NOMO-1 treated with DMSO at 0.1 percent for 48 hours (cell line): ENCODE results near the gene NT5C1B.

Experiments used
- DNase-seq: peaks from one replicate; lab custom pipeline; 2025; ENCODE audit not compliant: unreplicated experiment; lab: John Stamatoyannopoulos, UW

The NT5C1B gene

DNA sequence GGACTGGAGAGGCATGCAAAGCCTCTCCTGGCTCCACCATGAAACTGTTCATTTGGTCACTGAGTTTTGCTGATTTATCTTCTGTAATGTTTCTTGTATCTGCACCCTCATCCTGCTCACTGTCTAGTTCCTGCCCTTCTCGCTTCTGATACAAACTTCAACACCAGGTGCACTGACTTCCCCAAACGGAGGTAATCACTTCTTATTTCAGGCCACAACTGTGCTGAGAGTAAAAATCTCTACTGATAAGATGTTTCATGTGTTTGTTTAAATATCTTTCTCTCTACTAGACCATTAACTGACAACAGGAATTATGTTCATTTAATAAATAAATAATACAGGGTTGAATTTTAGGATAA is 10.9 kb upstream of the NT5C1B start:
- DNase-seq: no peak

DNA sequence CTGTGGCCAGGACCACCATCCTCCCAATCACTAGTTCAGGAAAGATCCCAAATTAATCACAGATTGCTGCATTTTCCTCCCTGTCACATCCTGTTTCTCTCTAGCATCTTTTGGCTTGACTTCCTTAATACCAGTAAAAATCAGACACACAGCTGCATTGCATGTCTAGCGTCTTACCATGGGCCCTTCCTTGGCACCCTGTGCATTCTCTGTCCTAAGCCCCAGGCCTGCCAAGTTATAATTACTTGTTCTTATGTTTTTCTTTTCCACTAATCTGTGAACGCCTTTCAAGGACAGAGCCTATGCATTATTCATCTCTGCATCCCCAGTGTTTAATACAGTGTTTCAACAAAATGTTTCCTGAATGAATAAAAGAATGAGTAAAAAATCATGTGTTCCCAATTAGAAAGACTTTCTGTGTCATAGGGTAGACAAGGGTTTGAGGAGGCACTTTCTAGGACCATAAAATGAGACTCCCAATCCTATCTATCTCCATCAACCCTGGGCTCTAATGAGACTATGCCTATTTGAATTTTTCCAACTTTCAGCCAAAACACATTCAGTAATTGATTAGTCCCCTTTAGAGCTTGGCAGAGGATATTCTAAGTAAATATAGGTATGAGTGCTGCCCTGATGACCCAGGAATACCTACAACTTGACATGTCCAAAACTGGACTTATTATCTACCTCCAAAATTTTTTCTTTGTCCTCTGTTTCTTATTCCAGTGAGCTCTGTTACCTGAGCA is 10.3 kb upstream of the NT5C1B start:
- DNase-seq: no peak

DNA sequence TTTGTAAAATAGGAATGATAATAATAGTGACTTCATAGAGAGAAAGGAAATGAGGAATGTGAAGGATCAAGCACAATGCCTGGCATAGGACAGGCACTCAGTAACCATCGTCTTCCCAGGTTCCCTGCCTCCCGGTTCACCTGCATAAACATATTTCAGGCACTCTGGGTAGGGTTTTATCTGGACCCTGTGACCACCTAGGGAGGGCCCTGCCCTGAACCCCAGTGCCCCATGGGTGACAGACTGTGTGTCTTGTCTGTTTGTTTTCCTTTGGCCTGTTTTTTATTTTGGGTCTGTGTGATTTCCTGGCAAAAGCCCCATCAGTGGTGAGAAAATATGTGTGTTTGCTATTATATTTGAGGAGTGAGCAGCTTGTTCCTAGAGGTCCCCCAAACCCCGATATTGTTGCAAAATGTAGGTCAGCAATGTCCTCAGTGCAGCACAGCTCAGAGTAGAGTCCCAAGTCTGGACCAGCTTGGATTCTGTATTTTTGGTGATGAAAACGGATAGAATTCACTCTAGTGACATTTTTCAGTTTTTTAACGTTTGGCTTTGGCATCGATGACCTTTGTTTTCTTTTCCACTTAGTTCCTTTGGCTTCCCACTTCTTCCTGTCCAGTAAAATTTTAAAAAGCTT is 9.6 kb upstream of the NT5C1B start:
- DNase-seq: no peak

DNA sequence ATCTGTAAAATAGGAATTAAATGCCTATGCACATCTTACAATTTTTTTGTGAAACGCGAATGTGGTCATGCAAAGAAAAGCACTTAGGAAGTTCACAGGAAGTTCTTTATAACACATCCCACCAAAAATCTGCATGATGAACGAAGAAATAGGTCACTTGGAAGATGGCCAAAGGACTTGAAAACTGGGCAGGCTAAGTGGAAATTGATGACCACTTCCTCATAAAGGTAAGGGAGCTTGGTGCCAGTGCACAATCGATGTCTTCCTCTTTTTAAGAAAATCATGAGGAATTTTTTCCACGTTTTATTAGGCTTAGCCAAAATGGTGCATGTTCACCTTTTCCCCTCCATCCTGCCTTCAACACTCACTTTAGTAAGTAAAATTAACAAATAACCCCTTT is 8.2 kb upstream of the NT5C1B start:
- no peak for DNase-seq

DNA sequence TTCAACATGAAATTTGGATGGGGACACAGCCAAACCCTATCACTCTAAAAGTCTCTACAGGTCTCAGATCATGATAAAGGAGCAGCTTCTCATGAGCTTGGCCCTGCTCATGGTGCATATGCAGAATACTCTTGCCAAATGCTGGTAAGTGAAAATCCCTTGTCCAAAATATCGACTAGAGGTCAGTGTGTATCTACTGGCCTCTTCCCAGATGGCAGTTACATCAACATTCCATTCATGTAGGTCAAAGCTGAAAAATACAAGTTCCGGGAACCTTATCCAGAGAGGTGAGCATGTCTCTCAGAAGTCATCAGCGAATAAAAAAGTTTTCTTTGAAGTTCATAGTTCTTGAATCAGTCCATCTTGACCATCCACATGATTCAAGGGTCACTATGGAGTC is 7.6 kb upstream of the NT5C1B start:
- DNase-seq: no peak

DNA sequence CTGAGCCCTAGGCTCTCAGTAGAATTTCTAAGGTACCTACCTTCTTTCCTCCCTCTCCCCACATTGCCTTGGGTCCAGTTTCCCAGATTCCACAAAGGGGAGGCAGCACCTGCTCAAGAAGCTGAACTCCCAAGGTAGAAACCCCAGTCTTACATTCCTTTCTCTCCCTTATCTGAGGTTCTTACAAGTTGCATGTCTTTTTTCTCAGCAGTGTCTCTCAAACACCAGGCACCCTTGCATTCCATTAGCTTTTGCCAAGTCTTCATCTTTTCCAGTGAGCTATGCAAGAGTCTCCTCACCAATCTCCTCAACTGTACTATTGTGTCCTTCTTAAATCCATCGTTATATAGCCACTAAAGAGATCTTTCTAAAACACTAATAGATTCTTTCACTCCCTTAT is 4.1 kb upstream of the NT5C1B start:
- no peak for DNase-seq

DNA sequence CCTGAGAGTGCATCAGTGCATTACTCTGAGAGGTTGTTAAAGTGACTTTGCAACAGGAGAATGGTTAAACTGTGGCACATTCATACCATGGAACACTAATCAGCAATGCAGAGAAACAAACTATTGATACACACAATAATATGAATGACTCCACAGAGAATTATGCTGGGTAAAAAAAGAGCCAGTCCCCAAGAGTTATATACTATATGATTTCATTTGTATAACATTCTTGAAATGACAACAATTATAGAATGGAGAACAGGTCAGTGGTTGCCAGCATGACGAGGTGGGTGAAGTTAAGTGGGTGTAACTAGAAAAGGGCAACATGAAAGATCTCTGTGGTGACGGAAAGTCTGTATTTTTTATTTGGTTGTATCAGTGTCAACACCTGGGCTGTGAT is 3.0 kb upstream of the NT5C1B start:
- DNase-seq: no peak

DNA sequence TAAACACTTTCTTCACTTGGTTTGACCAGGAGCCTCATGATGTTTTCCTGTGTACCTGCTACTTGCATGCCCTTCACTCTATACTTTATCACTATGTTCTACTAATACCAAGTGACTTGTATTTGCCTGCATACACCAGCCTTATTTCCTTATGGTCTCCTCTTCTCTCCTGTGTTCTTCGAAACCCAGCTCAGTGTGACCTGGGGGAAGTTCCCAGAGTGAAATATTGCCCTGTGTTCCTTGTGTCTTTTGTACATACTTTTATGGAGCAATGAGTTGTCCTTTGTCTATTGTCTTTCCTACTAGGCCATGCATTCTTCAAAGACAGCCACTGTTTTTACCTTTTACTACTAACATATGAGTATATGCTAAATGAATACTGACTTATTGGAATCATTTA is 567 bp downstream of the NT5C1B start:
- no peak for DNase-seq

DNA sequence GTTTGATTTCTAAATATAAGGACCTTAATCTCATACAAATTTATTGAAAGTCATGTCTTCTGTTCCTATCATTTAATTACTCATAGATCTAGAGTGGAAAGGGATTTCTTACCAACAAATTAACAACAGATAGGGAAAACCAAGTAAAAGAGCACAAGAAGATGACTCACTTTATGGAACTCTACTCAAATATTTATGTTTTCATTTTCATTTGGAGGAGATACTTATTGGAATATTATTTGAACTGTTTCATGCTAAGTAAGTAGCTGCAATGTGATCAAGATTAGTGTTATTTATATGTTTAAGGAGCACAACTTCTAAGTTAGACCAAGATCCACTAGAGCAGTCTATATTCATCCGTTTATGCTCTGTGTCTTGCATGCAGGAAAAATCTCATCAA is 1.3 kb downstream of the NT5C1B start:
- DNase-seq: no peak

DNA sequence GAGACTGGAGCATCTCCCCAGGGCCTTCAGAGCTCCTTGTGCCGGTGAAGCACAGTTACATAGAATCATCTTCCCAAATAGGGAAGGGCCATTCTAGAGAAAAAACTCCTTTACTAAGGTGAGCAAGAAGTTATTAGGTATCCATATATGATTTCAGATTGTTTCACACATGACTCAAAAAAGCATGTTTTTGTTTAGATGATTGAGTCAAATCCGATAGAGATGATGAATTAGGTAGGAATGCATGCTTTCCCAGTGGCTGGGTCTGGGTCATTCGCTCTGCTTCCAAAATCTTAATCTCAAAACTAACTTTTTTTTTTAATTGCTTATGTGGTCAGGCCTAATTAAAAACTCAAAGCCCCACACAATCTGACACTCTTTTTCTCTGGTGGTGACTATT is 3.8 kb downstream of the NT5C1B start:
- no peak for DNase-seq

DNA sequence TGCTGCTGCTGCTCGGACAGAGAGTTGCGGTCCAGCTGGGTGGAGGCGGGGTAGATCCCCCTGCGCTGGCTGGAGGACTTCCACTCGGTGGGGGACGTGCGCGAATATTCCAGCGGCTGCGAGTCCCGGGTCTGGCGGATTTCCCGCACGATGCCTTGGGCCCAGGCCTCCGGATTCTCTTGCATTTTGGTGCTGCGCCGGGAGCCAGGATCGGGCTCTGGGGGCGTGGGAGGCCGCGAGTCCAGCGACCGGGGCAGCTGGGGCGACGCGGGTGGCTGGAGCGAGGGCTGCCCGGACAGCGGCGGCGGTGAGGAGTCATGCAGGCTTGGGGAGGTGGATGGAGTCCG is 4.8 kb downstream of the NT5C1B start:
- no peak for DNase-seq

DNA sequence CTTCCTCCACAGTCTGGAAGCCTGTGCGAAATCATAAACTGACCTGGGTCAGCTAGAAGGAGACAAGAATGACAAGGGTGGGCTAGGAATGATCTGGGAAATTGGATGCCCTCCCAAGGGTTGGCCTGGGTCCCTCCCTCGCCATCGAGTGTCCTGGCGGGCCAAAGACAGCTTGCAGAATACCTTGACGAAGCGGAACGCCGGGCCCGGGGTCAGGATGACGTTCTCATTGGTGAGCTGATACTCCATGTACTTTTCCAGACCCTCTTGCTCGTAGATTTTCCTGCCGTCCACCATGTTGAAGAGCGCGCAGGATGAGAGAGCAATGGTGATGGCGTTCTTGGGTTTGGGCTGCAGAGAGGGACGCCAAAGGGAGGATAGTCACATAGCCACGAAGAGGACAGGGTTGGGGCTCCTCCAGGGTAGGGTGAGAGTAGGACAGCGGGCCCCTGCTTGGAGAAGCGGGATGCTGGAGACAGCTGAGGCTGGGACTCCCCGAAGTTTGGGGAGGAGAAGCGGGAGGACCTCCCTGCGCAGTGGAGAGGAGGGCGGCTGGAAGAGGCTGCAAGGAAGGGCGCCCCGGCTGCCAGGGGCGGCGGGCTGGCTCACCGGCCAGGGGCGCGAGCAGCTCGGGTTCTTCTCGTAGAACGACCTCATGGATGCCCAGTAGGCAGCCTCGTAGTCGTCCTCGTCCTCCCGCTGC is 5.3 kb downstream of the NT5C1B start:
- DNase-seq: no peak

DNA sequence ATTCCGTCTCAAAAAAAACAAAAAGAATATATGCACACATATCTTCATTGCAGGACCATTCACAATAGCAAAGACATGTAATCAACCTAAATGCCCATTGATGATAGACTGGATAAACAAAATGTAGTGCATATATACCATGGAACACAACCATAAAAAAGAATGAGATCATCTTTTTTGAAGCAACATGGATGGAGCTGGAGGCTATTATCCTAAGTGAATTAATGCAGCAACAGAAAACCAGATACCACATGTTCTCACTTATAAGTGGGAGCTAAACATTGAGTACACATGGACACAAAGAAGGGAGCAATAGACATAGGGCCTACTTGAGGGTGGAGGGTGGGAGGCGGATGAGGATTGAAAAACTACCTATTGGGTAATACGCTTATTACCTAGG is 8.8 kb downstream of the NT5C1B start:
- no peak for DNase-seq

DNA sequence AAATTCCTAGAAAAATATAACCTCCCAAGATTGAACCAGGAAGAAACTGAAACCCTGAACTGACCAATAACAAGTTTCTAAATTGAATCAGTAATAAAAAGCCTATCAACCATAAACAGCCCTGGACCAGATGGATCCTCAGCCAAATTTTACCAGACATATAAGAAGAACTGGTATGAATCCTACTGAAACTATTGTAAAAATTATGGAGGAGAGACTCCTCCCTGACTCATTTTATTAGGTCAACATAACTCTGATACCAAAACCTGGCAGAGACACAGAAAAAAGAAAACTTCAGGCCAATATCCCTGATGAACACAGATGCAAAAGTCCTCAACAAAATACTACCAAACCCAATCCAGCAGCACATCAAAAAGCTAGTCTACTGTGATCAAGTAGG is 11.3 kb downstream of the NT5C1B start:
- DNase-seq: no peak

DNA sequence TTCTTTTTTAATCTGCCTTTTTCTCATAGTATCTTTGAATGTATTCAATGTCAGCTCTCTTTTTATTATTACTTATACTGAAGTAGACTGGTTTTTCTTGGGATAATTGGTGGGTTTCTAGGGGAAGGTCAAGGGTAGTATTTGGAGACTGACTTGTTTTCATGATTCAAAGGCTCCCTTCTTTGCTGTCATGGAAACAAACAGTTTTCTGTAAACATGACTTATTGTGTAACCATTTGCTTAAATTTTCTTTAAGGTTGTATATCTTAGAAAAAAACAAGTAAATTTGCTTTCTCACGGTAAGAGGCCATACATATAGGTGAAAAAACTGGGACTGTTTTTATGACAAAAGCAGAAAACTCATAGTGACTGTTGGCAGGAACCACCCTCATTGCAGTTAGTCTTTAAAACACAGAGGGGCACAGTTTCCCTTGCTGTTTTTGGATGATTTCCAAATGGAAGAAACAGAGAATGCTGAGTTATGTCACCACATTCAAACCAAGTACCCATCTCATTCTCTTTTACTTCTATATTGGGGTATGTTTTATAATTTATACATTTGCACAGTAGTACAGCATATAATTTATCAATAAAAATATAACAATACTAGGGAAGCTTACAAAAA is 23.1 kb downstream of the NT5C1B start:
- DNase-seq: no peak

DNA sequence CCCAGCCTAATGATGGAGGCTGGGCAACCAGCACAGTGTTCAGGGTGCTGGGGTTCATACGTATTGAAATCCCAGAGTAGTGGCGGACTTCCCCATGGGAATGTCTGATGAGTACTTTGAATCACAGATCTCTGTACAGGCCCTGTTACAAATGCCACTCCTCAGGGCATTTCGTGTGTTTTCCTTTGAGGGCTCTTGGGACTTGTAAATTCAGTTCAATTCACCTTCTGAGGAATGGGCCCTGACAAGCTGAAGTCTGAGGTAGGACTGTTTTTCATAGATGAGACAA is 28.6 kb downstream of the NT5C1B start:
- DNase-seq: no peak

DNA sequence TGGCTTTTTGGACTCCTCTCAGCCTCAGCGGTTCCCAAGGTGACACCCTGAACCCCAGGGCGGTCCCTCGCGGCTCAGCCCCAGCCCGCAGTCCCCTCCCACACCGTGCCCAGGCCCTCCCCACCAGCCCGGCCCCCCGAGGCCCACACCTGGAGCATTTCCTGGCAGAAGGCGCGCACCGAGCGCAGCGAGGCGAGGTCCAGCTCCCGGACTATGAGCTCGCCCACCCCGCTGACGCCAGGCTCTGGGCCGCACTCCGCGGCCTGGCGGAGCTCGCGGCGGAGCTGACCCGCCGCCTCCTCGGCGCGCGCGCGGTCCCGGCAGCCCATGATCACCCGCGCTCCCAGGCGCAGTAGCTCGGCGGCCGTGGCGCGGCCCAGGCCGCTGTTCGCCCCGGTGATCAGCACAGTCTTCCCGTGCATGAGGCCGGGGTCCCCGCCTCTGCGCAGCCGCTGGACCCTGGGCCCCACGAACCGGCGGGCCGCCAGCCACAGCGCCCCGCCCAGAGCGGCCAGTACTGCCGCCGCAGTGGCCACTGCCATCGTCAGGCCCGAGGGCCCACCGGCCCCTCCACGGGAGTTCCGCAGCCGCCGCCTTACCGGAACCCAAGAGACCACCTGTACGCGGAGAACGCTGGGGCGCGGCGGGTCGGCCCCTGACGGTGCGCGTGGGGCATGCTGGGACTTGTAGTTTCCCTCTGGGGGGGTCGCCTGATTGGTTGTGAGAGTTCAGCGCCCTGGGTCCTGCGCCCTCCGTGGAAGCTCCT is 29.2 kb downstream of the NT5C1B start, which contains the start of gene RDH14:
RDH14 (minus strand) TSS at position 623 of the 766 bp plus-strand sequence; CDS start at position 542, 81 bp downstream.
- peak; percentile 91 for DNase-seq

DNA sequence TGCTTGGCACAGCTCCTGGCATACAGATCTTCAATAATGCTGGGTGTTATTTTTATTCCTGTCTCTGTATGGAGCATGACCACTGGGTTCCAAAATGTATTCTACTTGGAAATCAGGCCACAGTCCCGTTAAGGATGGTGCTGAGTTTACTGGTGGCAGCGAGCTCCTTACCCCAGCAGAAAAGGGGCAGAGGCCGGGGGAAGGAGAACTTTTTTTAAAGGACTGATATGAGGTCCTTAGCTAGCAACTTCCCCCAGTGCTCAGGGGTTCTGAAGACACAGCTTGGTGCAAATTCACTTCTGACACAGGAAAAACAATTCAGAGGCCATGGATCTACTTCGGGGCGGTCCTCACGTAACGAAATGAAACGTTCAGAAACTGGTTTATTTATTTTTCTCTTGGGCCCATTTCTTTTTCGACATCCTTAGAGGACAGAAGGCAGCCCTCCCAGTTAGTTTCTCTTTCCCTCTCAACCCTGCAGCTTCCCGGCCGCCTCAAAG is 29.8 kb downstream of the NT5C1B start:
- peak; percentile 38 for DNase-seq

DNA sequence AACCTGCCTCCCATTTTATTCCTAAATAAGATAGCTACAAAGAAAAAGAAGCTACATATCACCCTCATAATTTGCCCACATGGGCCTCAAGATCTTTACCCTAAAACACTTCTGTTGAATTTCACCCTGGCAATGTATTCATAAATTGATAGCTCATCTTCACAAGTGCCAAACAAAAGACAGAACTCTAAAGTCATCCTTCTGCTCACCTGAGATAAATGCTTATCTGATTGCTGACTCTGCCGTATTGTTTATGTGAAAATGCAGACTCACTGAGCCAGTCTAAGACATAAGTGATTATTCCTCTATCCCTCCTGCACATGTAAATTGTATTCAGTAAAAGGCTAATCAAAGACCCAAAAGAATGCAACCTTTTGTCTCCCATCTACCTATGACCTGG is 30.9 kb downstream of the NT5C1B start:
- no peak for DNase-seq

DNA sequence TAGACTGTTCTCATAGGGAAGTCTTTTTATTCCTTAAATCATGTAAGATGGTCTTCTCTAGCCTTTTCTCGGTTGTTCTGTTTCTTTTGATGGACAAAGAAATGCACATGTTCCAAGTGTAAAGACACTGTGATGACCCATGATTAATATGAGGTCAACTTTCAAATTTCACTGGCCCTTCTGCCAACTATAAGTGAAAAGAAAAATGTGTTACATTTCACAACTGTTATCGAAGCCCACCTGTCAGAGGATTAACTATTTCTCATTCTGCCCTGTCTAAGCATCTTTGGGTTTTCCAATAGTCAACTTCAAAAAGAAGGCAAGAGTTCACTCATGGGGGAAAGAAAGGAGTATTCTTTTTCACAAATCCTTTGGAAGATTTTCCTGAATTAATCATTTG is 32.2 kb downstream of the NT5C1B start:
- no peak for DNase-seq

DNA sequence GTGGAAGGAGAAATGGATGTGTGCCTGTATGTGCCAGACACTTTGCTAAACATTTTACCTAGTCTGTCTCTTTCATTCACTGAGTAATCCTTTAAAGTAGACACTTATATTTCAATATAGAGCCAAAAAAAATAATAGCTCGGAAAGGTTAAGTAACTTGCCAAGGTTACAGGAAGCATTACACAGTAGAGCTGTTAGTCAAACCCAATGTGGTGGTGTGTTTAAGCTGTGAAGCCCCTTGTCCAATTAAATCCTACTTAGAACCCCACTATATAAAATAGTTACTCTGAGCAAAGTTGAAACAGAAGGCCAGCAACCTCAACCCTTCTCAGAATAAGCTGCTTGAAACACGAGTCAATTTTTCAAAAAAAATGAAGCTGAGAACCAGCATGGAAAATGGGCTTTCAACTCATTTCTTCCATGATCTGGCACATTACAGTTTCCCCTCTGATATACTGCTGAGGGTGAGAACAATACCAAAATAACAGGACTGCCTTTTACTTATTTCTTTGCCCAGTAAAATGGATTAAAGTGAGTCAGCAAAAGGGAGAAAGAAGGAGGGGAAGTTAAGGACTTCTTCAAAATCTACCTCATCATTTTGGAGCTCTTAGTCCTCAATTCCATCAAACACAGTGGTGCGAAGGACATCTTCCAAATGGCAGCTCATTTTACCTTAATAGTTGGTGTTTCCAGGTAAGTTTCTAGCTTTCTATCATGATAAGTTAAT is 36.9 kb downstream of the NT5C1B start:
- DNase-seq: no peak
